GM10248 (cell line): ENCODE measurements around the gene METAP2.
"Not testable (repeated sequence)": the region's sequence is repeated elsewhere in the genome, so short reads cannot be mapped to it uniquely, and the experiment has no call there.

Experiments used
- CTCF ChIA-PET: fragments of 300-600 bp; sonication (Branson Sonifier 250); formaldehyde crosslinking; extraction: SDS; loops from one replicate; lab custom pipeline; 2021; ENCODE audit warnings: antibody characterized with exemption; lab: Yijun Ruan, JAX
- POLR2A ChIA-PET: fragments of 350-650 bp; sonication (Branson Sonifier 250); formaldehyde crosslinking; extraction: SDS; loops from one replicate; lab custom pipeline; 2020; ENCODE audit warnings: antibody characterized with exemption; lab: Yijun Ruan, JAX
- DNase-seq: peaks from one replicate; pipeline ENCODE4 v3.0.0; 2012; ENCODE audit errors: extremely low spot score
- CTCF ChIP-seq: IDR thresholded peaks from 2 replicates; pipeline ENCODE4 v1.5.1; 2012; ENCODE audit warnings: mild to moderate bottlenecking, low read depth; ENCODE audit errors: extremely low read depth, missing control alignments, control extremely low read depth

Gene METAP2

DNA sequence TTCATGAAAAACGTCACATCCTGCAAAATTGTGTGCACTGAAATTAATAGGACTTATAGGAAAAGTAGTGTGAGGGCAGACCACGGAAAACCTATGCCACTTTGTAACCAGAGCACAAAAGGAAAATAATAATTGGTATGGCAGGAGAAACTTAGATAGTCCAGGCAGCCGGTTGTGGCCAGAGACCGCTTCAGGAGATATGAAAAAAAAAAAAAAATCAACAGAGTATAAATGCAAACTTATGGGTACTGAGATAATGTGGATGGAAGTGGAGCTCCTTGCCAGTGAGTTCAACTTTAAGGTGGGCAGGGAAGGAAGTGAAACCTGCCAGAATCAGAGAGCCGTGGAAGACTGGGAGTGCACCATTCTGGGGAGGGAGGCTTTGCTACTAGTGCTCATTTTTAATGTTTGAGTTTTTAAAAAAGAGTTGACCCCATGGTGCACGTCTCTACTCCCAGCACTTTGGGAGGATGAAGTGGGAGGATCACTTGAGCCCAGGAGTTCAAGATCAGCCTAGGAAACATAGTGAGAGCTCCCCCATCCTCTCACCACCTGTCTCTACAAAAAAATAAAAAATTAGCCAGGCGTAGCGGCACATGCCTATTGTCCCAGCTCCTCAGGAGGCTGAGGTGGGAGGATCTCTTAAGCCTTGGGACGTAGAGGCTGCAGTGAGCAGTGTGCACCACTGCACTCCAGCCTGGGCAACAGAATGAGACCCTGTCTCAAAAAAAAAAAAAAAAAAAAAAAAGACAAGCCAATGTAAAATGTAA lies 34.3 kb upstream of the METAP2 start:
- TF ChIP-seq CTCF, result no peak
- no peak for DNase-seq
- ChIA-PET CTCF (no interaction called here), POLR2A (no interaction called here)

- ChIA-PET POLR2A (no interaction called here), CTCF (no interaction called here)
- TF ChIP-seq CTCF, result no peak
- DNase-seq, result no peak
These were observed 33.6 kb upstream of the METAP2 start for GRCh38 chr12:95440401-95440800.

DNA sequence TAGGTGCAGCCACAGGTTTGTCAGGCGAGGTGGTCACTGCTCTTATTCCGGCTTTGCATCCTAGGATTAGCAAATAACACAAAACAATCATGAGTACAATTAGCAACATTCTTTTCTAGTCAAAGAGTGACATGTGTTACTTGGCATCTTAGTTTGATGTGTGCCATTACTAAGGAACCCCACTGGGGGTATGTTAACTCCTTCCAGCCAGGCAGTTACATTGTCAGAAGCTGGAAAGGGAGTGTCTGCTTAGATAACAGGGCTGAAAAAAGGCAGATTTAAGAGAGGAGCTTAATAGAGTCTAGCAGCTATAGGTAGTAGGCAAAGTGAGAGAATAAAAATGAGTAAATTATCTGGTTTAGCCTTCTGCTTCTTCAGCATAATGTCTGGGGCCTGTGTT lies 30.5 kb upstream of the METAP2 start:
- TF ChIP-seq CTCF, result no peak
- CTCF ChIA-PET, result no interaction called here
- no peak for DNase-seq
- POLR2A ChIA-PET, result no interaction called here

DNA sequence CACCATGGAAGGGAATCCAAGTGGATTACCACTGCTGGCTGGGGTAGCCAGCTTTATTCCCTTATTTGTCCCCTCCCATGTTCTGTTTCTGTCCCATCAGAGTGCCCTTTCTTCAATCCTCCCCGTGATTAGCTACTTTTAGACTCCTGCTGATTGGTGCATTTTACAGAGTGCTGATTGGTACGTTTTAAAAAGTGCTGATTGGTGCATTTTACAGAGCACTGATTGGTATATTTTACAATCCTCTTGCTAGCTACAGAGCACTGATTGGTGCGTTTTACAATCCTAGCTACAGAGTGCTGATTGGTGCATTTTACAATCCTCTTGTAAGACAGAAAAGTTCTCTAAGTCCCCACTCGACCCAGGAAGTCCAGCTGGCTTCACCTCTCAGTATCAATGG lies 28.9 kb upstream of the METAP2 start:
- POLR2A ChIA-PET, DNase-seq: not testable (repeated sequence)
- CTCF ChIA-PET, result interaction anchor here (1.2 to 1.5 kb wide), 2 partner anchors 14 to 85 kb away, joined by 4 read pairs; no protein-coding TSS in a partner anchor

GRCh38 chr12:95445884-95446505 lies 28.0 kb upstream of the METAP2 start:
- DNase-seq, result no peak
- ChIA-PET POLR2A (no interaction called here), CTCF (interaction anchor here (1.0 to 1.5 kb wide), 3 partner anchors 9 to 86 kb away, joined by 3 to 4 read pairs (median 3); no protein-coding TSS in a partner anchor)
- no peak for TF ChIP-seq CTCF

DNA sequence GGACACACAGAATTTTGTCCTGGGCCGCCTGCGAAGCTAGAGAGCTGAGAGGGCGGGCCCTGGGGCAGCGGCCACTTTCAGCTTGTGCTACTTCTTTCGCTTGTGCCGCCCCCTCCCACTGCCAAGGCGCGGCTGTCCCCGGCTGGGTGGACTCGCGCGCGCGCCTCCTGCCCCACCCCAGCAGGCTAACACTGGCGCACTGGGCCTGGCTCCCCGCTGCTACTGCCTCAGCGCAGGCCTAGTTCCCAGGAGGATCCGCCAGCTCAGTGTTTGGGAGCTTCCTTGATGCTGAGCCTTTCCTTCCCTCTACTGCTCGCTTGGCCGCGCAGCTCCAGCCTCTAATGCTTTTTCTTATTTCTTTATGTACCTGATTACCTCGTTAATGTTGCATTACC lies 27.4 kb upstream of the METAP2 start:
- POLR2A ChIA-PET, result no interaction called here
- CTCF ChIA-PET, result interaction anchor here (1.0 to 1.5 kb wide), 2 partner anchors 10 to 31 kb away, joined by 3 read pairs; no protein-coding TSS in a partner anchor
- TF ChIP-seq CTCF, result no peak
- no peak for DNase-seq

DNA sequence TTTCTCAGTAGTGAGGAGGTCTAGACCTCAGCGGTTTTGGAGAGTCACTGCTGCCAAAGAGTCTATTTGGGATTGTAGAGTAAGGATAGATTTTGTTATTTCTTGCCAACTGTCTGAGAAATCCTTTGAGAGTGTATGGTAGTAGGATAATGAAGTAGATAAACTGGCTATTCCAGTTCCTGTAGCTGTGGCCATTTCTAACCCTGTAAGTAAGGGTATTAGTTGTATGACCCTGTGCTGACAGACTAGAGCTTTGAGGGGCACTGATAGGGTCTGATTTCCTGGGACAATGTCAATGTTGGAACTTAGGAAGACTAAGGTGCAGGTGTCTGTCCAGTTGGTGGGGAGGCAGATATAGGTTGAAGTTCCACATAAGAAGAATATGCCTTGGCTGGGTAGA lies 24.3 kb upstream of the METAP2 start:
- DNase-seq, CTCF ChIA-PET, POLR2A ChIA-PET: not testable (repeated sequence)

- CTCF ChIA-PET, POLR2A ChIA-PET, DNase-seq: not testable (repeated sequence)
These were observed 21.5 kb upstream of the METAP2 start for GRCh38 chr12:95452501-95452900.

- CTCF ChIA-PET, DNase-seq, POLR2A ChIA-PET: not testable (repeated sequence)
These were observed 20.1 kb upstream of the METAP2 start for GRCh38 chr12:95453881-95454280.

DNA sequence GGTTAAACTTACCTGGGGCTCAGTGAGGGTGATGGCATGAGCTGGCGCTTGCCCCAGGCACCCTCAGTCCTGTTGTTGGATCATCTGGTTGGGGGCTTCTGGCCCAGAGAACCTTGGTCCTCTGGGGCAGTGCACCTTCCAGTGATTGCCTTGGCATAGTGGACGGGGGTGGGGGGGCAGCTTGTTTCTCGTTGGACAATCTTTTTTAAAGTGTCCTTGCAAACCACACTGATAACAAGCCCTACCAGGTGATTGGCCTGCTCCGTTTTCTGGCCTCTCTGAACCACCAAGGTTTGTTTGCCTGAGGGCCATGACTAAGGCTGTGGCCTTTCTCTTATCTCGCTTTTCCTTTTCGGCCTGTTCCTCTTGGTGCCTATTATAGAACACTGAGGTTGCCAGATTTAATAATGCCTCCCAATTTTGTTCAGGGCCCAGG lies 19.2 kb upstream of the METAP2 start:
- POLR2A ChIA-PET, result not testable (repeated sequence)

DNA sequence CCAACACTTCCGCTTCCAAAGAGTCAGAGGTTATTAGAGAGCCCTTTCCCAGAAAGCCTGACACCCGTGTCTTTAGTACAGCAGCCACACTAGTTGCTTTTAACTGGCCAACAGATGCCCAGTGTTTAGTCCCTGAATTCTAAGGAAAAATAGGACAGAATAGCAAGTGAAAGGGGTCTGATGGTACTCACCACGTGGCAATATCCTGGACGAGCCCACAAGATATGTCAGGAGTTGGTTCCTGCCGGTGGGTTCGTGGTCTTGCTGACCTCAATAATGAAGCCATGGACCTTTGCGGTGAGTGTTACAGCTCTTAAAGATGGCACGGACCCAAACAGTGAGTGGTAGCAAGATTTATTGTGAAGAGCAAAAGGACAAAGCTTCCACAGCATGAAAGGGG lies 16.3 kb upstream of the METAP2 start:
- DNase-seq, POLR2A ChIA-PET, CTCF ChIA-PET: not testable (repeated sequence)

More for the DNA sequence above, 19.2 kb upstream of the METAP2 start:
- DNase-seq, CTCF ChIA-PET: not testable (repeated sequence)
